Stimulated activated CD4-positive, alpha-beta T cell treated with anti-CD3 and anti-CD28 coated beads, Interleukin-12 subunit alpha, Interleukin-12 subunit beta, amount 100 ng/mL, for 48 hours (primary cell): ENCODE measurements around the gene CNBD2.
"Not testable (repeated sequence)": the region's sequence is repeated elsewhere in the genome, so short reads cannot be mapped to it uniquely, and the experiment has no call there.

ENCODE experiments used
- DNase-seq, 3 donors: peaks; one replicate each; pipeline ENCODE4 v3.0.0-alpha.2; 2020; ENCODE audit warnings: low read depth in 2 of 3, low spot score in 1 of 3

CNBD2 gene

DNA sequence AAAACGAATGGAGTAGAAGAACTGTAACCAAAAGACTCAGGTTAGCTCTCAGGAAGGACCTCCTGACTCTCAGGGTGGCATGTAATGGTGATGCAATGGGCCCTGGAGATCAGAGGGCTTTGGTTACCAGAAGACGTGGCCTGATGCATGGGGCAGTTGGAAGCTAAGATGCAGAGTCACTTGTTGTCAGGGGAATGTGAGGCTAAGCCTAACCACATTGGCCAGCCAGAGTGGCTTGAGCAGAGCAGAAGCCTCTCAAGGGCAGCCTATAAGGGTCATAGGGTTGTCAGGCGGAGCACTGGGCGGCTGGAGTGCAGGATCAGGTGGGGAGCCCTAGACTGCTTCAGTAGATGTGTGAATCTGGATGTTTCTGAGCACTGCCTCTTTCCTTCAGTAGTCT lies 5.9 kb downstream of the CNBD2 start:
- no peak for DNase-seq

DNA sequence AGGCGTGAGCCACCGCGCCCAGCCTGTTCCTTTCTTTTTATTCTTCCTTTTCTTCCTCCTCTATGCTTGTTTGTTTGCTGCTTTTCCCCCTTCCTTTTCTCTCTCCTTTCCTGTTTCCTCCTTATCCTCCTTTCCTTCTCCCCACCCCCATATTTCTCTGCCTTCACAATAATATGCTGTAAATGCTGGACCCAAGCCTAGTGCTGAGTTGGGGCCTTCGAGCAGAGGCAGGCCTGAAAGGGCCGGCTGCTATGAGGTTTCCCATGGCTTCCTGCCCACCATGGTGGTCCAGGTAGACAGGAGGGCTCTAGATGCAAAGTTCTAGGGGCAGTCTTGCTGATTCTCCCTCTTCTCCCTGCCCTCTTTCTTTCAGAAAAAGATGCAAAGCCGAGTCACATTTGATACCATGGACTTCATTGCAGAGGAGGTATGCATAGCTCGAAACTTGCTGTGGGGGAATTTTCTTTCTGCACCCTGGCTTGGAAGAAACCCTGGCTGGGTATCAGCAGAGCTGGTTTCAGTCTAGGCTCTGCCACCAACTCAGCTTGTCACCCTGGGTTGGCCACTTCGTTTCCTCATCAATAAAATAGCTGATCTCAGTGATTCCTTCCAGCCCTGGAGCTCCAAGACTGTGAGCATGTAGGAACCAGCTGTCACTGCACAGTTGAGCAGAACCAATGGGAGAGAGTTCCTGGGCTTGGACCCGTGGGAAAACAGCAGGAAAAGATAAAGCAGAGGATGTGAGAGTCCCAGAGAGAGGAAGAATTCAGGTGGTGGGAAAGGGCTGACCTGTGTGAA lies 7.4 kb downstream of the CNBD2 start:
- no peak for DNase-seq

DNA sequence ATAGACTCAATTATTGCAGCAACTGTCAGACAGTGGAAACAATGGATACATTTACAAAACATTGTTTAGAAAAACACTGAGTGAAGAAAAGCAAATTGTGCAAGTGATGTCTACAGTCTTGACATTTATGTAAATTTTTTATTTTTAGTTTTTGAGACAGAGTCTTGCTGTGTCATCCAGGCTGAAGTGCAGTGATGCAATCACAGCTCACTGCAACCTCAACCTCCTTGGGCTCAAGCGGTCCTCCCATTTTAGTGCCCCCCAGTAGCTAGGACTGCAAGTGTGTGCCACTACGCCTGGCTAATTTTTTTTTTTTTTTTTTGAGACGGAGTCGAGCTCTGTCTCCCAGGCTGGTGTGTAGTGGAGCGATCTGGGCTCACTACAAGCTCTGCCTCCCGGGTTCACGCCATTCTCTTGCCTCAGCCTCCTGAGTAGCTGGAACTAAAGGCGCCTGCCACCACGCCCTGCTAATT lies 9.7 kb downstream of the CNBD2 start:
- no peak for DNase-seq

DNA sequence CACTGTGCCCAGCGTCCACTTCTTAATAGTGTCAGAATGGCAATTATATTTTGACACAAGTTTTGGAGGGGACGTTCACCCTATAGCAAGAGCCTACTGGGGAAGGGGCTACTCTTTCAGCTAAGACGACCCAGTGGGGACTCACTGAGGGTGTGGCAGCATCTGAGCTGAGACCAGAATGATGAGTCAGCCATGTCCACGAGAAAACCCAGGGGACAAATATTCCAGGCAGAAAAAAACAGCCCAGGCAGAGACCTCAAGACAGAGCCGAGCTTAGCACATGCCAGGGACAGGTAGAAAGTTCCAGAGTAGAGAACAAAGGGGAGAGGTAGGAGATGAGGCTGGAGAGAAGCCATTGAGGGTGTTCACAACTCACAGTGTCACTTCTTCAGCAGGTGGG lies 11.2 kb downstream of the CNBD2 start:
- DNase-seq = no peak

DNA sequence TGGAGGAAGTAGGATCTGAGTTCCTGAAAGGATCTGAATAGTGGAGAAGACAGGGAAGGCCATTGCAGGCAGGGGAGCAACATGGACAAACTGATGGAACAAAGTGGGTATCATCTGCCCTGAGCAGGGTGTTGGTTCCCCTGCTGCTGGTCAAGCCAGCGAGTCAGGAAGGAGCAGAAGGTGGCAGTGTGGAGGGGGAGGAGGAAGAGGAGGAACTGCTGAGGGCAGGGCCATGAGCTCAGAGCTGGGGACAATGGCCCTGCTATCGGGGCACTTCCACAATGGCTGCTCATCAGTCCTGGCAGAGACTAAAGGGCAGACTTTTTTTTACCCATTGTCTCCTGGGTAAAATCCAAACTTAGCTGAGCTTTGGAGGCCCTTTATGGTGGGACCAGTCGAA lies 13.6 kb downstream of the CNBD2 start:
- DNase-seq = no peak

DNA sequence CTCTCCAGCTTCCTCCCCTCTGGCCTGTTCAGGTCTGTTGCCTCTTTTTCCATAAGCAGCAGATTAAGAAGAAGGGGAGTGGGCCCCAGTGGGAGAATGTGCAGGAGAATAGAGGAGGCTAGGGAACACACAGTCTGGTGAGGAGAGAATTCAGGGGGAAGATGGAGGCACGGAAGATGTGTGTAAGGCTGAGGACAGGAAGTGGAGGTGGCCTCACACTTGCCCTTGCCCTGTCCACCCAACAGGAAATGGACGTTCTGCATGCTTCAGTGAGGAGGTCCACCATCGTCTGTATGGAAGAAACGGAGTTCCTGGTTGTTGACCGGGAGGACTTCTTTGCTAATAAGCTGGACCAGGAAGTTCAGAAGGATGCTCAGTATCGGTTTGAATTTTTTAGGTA lies 16.0 kb downstream of the CNBD2 start:
- no peak for DNase-seq

DNA sequence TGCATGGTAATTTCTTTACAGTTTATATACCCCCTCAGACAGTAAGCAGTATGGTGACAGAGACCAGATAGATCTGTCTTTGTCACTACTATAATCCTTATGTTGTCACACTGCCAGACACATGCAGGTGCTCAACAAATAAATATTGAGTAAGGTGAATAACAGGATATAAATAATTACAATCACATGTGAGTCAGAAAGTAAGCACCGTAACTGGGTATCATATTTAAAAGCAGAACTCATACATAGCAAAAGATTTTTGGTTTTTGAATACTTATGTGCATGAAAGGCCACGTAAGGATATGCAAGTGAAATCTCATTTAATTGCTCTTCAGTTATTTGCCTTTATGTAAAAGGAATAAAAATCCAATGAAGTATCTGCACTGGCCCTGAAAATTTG lies 17.4 kb downstream of the CNBD2 start:
- no peak for DNase-seq

DNA sequence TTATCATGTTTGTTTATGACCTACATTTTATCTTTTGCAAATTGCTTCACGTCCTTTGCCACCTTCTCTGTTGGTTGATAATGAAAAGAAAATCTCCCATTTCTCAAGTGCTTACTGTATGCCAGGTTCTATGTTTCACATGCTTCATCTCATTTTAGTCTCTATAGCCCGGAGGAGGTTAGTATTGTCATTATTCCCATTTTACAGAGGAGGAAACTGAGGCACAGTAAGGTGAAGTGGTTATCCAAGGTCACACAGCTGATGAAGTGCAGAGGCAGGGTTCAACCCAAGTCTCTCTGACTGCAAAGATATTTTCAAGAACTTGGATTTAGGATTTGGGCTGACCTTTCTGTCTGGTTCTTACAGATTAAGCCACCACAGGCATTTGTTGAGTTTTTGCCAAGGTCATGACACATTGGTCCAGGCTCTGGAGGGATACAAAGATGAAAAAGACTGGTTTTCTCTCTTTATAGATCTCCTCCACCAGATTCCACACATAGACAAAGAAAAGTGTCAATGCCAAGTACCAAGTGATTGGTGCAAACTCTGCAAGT lies 20.6 kb downstream of the CNBD2 start:
- DNase-seq = no peak

DNA sequence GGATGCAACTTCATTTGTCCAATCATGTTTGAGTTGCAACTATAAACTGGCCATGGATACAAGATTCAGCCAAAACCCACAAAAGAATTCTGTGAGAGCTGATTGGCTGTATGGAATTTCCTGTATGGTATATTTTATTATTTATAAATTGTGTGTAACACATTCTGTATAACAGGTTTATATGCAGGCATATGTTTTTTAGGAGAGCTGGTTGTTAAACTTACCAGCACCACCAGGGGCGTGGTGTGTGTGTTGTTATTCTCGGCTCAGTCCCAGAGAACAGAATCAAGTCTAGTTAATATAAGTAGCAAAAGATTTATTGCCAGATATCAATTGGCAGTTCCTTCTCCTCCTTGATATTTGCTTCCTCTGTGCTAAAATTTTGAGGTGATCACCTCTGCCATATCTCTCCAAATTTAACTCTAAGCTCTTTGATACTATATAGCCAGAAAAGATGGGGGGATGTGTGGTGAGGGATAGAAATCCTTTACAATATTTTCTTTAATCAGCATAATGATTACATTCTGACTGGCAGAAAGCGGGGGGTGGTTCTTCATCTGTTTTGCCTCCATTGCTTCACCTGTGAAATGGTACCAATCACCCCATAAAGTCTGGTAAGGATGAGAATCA lies 22.9 kb downstream of the CNBD2 start:
- no peak for DNase-seq

DNA sequence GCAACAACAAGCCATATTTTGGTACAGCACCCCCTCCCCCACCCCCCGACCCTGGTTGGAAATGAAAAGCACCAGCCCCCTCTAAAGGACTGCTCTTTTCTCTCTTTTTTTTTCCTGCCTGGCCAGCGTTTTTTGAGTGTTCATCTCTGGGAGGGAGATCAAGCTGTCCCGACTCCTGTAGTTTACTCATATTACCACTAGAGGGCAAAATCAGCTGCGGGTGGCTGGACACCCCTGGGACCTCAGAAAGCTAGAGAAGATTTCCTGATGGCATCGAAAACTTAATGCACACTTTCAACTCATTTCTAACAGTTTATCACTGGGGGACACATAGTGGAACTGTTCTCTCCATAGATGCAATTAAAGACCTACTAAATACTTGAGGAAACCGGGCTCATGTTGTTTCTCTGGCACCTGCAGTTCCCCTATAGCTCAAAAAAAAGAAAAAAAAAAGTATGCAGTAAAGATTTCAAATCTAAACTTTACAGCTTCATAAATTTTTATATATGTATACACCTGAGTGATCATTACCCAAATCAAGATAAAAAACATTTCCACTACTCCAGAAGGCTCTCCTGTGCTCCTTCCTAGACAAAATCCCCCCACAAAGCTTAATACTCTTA lies 24.4 kb downstream of the CNBD2 start:
- DNase-seq = peak; percentile 12 to 38 (median 16)

DNA sequence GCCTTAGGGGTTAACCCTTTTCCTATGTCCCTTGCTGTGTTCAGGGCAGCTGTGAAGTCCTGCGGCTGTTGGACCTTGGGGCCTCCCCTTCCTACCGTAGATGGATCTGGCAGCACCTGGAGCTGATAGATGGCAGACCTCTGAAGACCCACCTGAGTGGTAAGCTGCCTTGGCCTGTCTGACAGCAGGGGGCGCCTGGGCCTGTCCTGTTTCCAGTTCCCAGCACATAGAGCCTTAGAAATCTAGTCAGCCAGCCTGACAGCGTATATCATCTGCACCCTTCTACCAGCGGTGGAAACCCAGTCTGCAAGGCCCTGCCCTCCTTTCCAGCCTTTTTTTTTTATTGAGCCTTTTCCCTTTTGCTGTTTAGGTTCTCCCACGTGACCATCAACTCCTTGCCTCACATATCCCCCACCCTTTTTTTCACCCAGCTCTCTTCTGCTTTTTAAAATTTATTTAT lies 26.6 kb downstream of the CNBD2 start:
- peak; percentile 56 to 71 (median 70) for DNase-seq

DNA sequence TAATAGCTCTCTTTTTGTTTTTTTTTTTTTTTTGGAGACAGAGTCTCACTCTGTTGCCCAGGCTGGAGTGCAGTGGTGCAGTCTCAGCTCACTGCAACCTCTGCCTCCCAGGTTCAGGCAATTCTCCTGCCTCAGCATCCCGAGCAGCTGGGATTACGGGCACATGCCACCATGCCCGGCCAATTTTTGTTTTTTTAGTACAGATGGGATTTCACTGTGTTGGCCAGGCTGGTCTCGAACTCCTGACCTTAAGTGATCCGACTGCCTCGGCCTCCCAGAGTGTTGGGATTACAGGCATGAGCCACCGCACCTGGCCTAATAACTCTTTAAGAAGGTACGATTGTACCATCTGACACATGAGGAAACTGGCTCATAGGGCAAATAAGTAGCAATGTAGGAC lies 28.1 kb downstream of the CNBD2 start:
- not testable (repeated sequence) for DNase-seq

DNA sequence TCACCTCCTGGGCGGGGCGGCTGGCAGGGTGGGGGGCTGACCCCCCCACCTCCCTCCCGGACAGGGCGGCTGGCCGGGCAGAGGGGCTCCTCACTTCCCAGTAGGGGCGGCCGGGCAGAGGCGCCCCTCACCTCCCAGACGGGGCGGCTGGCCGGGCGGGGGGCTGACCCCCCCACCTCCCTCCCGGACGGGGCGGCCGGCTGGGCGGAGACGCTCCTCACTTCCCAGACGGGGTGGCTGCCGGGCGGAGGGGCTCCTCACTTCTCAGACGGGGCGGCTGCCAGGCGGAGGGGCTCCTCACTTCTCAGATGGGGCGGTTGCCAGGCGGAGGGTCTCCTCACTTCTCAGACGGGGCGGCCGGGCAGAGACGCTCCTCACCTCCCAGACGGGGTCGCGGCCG lies 32.9 kb downstream of the CNBD2 start:
- not testable (repeated sequence) for DNase-seq

DNA sequence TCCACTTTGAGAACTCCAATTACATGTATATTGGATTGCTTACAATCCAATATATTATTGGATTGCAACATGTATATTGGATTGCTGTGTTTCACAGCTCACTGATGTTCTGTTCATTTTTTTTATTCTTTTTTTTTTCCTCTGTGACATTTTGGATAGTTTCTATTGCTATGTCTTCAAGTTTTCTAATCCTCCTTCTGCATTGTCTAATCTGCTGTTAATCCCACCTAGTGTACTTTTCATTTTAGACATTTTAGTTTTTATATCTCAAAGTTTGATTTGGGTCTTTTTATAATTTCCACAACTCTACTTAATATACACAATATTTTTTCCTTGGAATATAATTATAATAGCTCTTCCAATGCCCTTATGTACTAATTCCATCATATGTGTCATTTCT lies 34.5 kb downstream of the CNBD2 start:
- DNase-seq = no peak

DNA sequence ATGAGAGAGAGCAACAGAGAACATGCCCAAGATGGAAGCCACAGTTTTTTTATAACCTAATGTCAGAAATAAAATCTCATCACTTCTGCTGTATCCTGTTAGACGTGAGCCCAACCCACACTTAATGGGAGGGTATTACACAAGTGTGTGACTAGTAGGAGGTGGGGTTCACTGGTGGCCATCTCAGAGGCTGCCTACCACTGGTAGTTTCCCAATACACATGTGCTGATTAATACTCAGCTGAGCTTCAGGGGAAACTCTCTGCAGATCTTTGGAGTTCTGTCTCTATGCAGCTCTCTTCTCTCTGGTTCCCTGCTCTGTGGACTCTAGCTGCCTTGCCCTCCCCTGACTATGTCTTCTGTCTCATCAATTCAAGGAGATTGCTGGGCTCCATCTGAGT lies 35.7 kb downstream of the CNBD2 start:
- no peak for DNase-seq

DNA sequence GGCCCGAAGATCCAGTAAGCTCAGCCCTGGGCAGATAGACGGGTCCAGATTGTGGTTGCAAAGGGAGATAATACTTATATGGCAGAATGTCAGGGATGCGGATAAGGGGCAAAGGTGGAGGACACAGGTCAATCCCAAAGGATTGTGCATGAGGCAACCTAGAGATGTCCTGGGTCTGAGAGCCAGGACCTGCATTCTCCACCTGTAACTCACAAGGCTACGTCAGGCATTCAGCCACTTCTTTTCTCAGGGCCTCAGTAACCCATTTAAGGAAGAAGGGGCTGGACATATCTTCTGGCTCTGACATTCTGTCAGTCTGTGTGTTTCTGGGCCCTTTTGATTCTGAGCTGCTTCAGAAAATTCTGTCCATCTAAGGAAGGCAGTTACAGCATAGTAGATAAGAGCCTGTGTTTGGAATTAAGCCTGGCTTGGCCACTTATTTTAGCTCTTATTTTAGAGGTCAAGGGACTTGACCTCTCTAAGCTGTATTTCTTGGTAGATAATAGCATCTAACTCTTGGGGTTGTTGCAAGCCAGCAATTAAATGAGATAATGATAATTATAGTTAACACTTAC lies 40.2 kb downstream of the CNBD2 start:
- no peak for DNase-seq

DNA sequence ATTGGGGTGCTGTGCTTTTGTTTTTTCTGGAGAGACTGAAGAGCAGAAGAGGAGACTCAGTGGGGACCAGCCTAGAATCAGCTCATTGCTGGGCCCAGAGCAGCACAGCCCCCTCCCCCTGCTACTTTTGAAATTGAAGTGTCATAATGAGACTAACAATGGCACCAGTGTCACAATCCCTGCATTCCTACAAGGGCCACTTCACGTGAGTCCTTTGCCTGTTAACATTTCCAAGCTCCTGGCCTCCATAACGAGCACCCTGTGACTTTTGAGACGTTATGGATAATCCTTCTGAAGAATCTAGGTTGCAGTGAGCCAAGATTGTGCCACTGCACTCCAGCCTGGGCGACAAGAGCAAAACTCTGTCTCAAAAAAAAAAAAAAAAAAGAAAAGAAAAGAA lies 41.7 kb downstream of the CNBD2 start:
- no peak for DNase-seq

DNA sequence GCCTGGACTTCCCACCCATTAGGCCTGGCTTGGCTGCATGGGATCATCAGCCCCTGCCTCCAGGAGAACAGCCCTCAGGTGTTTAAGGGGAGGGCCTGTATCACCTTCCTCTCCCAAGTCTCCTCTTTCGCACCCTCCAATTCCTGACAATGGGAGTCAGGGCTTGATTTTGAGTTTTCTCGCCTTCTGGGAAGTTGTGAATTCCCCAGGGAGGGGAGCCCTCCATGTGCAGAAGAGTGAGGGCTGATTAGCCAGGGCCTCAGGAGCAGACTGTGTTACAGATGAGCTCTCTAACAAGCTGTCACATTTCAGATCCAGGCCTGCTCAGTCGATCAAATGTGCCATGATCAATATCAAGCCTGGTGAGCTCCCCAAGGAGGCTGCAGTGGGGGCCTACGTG lies 42.4 kb downstream of the CNBD2 start:
- DNase-seq = no peak

DNA sequence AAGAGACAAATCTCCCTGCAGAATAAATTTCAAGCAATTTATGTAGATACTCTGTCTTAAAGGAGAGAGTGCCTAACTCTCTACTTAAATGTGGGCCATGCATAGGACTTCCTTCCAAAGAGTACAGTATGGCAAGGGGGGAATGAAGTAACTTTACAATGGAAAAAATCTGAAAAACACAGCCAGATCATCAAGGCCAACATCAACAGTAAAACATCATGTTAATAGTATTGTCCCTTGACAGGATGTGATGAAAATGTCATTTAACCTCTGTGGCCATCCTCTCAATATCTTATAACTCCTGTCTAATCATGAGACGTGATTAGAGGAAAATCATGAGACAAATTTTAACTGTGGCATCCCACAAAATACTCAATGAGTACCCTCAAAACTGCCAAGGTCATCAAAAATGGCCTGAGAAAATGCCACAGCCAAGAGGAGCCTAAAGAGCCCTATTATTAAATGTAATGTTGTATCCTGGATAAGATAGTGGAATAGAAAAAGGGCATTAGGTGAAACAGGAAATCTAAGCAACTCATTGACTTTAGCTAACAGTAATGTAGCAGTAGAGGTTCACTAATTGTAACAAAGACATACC lies 47.5 kb downstream of the CNBD2 start:
- no peak for DNase-seq

DNA sequence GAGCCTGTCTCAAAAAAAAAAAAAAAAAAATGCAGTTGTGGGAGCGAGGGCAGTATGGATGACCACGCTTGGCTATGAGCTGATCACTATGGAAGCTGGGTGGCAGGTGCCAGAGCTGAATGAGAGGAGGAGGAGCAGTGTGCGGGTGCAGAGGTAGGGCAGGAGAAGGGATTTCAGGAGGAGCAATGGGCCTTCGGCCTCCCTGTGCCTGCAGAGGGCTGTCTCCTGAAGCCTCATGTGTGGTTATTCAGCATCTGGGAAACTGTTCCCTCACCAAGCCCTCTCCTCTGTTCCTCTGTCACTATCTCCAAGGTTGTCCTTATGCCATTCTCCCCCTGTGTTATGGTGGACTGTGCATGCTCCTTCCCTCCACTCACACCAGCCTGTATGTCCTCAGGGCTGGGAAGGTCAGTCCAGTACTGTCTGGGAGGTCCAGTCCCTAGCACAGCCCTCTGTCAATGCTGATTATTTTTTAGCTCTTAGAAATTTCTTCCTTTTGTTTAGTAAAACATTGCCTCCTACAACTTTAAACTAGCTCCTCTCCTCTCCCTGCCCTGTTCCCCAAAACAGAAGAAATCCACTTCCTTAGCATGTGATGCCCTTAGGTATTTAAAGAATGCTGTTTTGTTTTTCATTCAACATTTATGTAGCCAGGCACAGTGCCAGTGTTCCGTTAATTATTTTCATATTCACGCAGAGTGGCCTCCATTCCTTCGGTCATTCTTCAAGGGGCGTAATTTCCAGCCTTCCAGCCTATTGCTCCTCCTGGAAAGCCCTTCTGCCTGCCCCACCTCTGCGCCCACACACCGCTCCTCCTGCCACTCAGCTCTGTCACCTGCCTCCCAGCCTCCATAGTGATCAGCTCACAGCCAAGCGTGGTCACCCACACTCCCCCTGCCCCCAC lies 48.9 kb downstream of the CNBD2 start:
- no peak for DNase-seq
